Left lobe of liver (tissue), 2 donors: Measurements from ENCODE around the gene KAZN. TPM values are rescaled to one million over a fixed set of nuclear protein-coding genes. Genes with fewer than 3 reads are reported as not detected.

ENCODE experiments used
- ATAC-seq: fragments of 200-7000 bp; cut with Tn5 transposase; one replicate; pipeline ENCODE4 v1.9.1; 2020; ENCODE audit warnings: mild to moderate bottlenecking, moderate library complexity
- DNase-seq: peaks from one replicate; pipeline ENCODE4 v3.0.0-alpha.2; 2020; ENCODE audit warnings: low spot score
- total RNA-seq: library from RNA; stranded (reverse); gene quantifications from one replicate; pipeline ENCODE4 v1.2.1, GENCODE V29; 2021
- donor health status: DM: no; HTN: no; CAD: no; lungs with moderate emphysema.
- donor health status: DM: no; HTN: yes; CAD: no.

Gene KAZN
- total RNA-seq, 1 donor from 2014 or later: 4.4 TPM

DNA sequence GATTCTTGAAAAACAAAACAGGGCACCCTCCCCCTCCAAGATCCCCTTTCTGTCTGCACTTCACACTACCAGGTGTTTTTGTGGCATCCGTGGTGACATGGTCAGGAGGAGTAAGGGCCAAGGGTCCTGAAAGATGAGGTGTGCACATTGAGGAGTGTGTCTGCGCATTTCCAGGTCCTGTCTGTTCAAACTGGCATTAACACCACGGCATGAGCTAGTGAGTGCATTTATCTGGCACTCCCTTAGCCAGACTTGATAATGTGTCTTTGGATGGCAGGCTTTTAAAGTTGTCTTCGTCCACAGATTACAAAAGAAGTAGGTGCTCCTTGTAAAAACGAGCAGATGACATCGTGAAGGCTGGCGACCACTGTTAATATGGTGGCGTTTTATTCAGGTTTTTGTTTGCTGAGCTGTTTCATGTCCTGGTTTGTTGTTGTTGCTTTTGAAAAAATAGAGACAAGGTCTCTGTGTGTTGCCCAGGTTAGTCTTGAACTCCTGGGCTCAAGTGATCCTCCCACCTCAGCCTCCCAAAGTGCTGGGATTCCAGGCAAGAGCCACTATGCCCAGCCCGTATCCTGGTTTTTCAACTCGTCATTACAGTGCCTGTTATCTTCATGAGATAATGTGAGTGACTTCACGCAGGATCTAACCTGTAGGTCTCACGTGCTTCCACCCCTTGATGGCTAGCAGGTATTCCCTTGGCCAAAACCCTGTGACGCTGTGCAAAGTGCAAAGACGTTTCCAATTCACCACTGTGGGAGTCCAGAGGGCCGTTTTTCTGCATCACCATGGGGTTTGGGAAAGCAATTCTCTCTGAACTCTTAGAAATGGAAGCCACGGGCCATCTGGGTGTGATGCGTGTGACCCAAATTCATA is 559.3 kb downstream of the KAZN start:
- ATAC-seq: no peak
- DNase-seq: no peak

DNA sequence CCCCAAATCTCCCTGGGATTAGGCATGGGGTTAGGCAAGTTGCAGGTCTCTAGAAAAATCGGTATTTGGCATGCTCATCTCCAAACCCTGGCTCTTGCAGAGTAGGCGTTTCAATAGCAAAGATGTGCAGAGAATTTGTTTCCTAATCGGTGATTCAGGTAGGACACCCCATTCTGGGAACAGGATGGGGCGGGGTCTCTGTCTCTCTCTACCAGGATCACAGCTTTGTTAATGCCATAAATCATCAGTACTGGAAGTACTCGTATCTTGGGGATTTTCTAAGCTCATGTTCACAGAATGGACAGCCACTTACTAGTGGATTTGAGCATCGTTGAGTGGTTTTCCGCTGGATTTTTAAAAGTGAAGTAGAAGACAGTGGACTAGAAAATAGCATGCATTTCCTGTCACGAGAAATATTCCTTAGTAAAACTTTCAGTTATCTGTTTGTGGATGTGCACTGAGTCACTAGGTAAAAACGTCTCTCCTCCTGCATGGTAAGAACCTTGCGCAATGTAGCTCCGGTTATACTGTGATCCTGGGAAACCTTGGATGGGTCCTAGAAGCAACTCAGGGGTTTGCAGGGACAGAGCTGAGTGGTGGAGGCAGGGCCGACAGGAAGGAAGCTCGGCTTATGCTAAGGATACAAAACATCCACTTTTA is 560.2 kb downstream of the KAZN start:
- DNase-seq (no peak), ATAC-seq (peak; percentile 19)

DNA sequence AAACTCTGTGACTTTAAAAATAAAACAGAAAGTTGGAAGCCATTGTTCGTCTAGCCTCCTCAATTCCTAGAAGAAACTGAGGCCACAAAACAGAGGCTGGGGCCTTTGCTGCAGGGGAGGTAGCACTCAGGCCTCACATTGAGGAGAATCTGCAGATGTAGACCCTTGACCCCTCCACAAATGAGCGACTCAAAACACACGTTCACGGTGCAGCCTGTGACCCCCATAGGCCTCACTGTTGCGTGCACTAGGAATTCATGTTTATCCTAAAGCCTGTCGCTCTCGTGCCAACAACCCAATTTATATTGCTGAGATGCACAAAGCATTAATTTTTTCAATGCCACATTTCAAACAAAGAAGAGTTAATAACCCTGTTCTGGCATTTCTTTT is 560.7 kb downstream of the KAZN start:
- ATAC-seq (no peak), DNase-seq (no peak)

DNA sequence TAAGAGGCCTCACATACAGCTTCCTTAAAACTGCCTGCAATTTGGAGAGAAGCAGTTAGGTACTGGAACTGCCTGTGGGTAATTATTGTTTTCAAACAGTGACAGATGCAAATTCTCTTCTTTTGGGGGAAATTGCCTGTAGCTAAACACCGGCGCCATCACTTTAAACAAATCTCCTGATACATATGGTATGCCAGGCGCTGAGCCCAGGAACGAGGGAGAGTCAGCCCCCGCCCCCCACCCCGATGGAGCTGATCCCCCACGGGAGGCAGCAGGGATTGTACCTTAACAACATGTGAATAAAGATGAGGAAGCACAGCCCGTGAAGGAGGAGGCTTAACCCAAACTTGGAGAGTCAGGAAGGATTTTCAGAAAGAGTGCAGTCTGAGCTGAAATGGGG is 562.1 kb downstream of the KAZN start:
- no peak for ATAC-seq
- no peak for DNase-seq

DNA sequence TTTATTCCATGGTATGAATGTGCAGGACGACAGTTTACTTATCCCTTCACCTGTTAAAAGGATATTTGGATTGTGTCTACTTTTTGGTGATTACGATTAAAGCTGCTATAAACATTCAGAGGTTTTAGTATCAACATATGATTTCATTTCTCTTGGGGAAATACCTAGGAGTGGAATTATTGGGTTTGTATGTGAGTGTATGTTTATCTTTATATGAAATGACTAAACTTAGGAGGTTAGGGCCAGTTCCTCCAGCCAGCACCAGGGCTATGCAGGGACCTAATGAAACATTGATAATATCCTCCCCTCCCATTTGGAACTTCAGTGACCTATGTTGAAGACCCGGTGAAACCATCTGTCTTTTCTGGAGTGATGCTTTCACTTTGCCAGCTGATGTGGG is 568.9 kb downstream of the KAZN start:
- no peak for ATAC-seq
- no peak for DNase-seq
